GM12801 (cell line): ENCODE results near the gene E2F4.

Experiments used
- TF ChIP-seq, protein P1 (sequence below): IDR thresholded peaks from one replicate; pipeline ENCODE4 v1.5.1; 2011; ENCODE audit warnings: control low read depth; ENCODE audit not compliant: insufficient read length; ENCODE audit errors: extremely low read depth

Gene E2F4

DNA sequence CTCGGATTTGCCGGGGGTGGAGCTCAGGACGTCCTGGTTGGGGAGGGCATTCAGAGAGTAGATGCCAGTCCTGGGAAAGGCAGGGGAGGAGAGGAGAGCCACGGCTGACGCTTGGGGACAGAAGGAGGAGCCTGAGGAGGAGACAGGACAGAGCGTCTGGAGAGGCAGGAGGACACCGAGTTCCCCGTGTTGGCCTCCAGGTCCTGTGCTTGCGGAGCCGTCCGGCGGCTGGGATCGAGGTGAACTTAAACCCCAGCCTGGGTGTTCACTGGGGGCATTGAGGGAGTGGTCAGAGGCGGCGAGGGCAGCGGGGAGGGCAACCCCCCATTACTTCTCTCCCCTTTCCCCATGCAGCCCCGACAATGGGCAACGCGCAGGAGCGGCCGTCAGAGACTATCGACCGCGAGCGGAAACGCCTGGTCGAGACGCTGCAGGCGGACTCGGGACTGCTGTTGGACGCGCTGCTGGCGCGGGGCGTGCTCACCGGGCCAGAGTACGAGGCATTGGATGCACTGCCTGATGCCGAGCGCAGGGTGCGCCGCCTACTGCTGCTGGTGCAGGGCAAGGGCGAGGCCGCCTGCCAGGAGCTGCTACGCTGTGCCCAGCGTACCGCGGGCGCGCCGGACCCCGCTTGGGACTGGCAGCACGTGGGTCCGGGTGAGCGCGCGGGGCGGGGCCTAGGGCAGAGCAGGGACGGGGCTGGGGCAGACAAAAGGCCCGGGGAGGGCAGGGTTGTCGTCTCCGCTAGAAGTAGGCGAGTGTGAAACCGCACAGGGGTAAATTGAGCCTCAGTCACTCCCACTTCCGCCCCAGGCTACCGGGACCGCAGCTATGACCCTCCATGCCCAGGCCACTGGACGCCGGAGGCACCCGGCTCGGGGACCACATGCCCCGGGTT is 17.9 kb upstream of the E2F4 start:
- TF ChIP-seq, protein P1, sequence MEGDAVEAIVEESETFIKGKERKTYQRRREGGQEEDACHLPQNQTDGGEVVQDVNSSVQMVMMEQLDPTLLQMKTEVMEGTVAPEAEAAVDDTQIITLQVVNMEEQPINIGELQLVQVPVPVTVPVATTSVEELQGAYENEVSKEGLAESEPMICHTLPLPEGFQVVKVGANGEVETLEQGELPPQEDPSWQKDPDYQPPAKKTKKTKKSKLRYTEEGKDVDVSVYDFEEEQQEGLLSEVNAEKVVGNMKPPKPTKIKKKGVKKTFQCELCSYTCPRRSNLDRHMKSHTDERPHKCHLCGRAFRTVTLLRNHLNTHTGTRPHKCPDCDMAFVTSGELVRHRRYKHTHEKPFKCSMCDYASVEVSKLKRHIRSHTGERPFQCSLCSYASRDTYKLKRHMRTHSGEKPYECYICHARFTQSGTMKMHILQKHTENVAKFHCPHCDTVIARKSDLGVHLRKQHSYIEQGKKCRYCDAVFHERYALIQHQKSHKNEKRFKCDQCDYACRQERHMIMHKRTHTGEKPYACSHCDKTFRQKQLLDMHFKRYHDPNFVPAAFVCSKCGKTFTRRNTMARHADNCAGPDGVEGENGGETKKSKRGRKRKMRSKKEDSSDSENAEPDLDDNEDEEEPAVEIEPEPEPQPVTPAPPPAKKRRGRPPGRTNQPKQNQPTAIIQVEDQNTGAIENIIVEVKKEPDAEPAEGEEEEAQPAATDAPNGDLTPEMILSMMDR, result no peak

DNA sequence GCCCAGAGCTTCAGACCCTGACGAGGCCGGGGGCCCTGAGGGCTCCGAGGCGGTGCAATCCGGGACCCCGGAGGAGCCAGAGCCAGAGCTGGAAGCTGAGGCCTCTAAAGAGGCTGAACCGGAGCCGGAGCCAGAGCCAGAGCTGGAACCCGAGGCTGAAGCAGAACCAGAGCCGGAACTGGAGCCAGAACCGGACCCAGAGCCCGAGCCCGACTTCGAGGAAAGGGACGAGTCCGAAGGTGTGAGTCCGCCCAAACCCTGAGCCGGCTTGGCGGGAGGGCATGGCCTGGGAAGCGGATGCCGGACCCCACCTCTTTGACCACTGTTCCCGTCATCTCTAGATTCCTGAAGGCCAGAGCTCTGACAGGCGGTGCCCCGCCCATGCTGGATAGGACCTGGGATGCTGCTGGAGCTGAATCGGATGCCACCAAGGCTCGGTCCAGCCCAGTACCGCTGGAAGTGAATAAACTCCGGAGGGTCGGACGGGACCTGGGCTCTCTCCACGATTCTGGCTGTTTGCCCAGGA is 17.2 kb upstream of the E2F4 start:
- TF ChIP-seq, protein P1, result no peak

DNA sequence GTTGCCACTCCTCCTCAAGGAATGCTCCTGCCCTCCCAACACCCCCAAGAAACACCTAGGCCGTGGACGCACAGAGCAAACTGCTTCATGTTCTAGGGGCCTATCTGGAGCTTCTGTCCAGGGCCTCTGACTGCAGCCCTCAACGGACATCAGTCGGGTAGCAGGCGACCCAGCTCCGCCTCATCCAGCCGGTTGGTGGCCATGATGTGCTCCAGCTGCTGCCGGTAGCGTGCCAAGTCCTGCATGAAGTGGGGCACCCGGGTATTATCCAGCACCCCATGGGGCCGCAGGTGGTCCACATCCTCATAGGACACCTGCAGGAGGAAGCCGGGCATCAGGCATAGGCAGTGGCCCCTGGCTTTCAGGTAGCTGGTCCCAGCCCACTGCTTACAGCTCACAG is 15.3 kb upstream of the E2F4 start:
- TF ChIP-seq, protein P1, result no peak

- TF ChIP-seq, protein P1, result no peak
Observed at GRCh38 chr16:67177743-67178699, 13.9 kb upstream of the E2F4 start.

- TF ChIP-seq, protein P1, result no peak
Observed at GRCh38 chr16:67179421-67180080, 12.4 kb upstream of the E2F4 start.

DNA sequence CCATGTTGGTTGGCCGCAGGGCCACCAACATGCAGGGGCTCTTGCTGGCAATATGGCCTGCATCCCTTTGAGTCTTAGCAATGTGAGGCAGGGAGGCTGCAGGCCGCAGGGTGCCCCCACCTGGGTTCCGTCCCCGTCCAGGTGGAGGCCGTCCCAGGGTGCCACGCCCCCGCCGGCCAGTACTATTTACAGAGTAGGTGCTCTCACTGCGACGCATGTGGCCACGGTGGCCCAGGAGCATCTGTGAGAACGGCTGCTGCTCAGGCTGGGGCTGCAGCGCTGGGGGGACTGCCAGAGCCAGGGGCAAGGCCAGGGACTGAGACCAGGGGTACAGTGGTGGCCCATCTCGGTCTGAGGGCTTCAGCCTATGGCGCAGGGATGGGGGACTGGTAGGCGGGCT is 11.8 kb upstream of the E2F4 start:
- TF ChIP-seq, protein P1, result no peak
